DMS53 treated with DMSO at 0.1 percent for 48 hours (cell line): ENCODE measurements around the gene ZNF211.
A peak's percentile ranks its signal among the peaks of the same experiment; 100 is the strongest.

Experiments used
- DNase-seq: peaks from one replicate; lab custom pipeline; 2025; ENCODE audit not compliant: unreplicated experiment; lab: John Stamatoyannopoulos, UW

Gene ZNF211

GRCh38 chr19:57632987-57633831, at the start of gene ZNF211:
TSS of gene ZNF211 (plus strand) at chr19:57633168. CDS start at chr19:57633347, 179 bp downstream.
- peak; percentile 84 for DNase-seq

GRCh38 chr19:57583521-57584416, 49.2 kb upstream of the ZNF211 start, which contains the start of gene ZIK1:
TSS of gene ZIK1 (plus strand) at chr19:57584145. CDS start at chr19:57584357, 212 bp downstream.
- DNase-seq = peak; percentile 86

GRCh38 chr19:57587529-57587928, 45.4 kb upstream of the ZNF211 start:
- DNase-seq = no peak

GRCh38 chr19:57599377-57599760, 33.6 kb upstream of the ZNF211 start:
- DNase-seq = no peak

- DNase-seq = peak; percentile 73
These were observed 33.1 kb upstream of the ZNF211 start, which contains the start of gene ZNF530 for GRCh38 chr19:57599761-57600383. TSS of gene ZNF530 (plus strand) at chr19:57599885. CDS start at chr19:57604346, 4,461 bp downstream.

- no peak for DNase-seq
These were observed 26.0 kb upstream of the ZNF211 start for GRCh38 chr19:57606931-57607330.

- DNase-seq = no peak
These were observed 21.9 kb upstream of the ZNF211 start for GRCh38 chr19:57611113-57611512.

- DNase-seq = peak; percentile 80
These were observed 18.8 kb upstream of the ZNF211 start, which contains the start of gene ZNF134 for GRCh38 chr19:57613941-57614743. TSS of gene ZNF134 (plus strand) at chr19:57614242. CDS start at chr19:57619469, 5,227 bp downstream.

- DNase-seq = no peak
These were observed 17.6 kb upstream of the ZNF211 start for GRCh38 chr19:57615346-57615745.

- DNase-seq = no peak
These were observed 12.2 kb upstream of the ZNF211 start for GRCh38 chr19:57620673-57621348.

GRCh38 chr19:57623091-57623490, 9.9 kb upstream of the ZNF211 start:
- DNase-seq = no peak

GRCh38 chr19:57633832-57634131, 814 bp downstream of the ZNF211 start:
- DNase-seq = no peak

- DNase-seq = no peak
These were observed 4.4 kb downstream of the ZNF211 start for GRCh38 chr19:57637379-57637778.

GRCh38 chr19:57641715-57642234, 8.8 kb downstream of the ZNF211 start:
- no peak for DNase-seq

GRCh38 chr19:57642396-57643046, 9.6 kb downstream of the ZNF211 start:
- no peak for DNase-seq

- no peak for DNase-seq
These were observed 10.8 kb downstream of the ZNF211 start for GRCh38 chr19:57643734-57644133.

GRCh38 chr19:57648331-57649003, 15.5 kb downstream of the ZNF211 start:
- no peak for DNase-seq

GRCh38 chr19:57651654-57651996, 18.7 kb downstream of the ZNF211 start:
- DNase-seq = no peak

GRCh38 chr19:57653689-57654088, 20.7 kb downstream of the ZNF211 start:
- no peak for DNase-seq
